HepG2 (cell line): ENCODE results near the gene TET2. TPM values are rescaled to one million over a fixed set of nuclear protein-coding genes. Genes with fewer than 3 reads are reported as not detected.

Experiments used
- ATAC-seq: fragments of 200-7000 bp; cut with Tn5 transposase; 3 replicates; pipeline ENCODE4 v1.9.1; 2020; ENCODE audit warnings: mild to moderate bottlenecking, moderate library complexity
- BruUV-seq: library from RNA; stranded (reverse); fragments of 400-500 nt; replicated peaks from 2 replicates; lab custom pipeline; 2021; lab: Mats Ljungman, UMichigan
- CTCF ChIA-PET: fragments of 300-600 bp; formaldehyde crosslinking; extraction: SDS; loops from one replicate; lab custom pipeline; 2021; ENCODE audit warnings: low total read pairs, inconsistent platforms, low intra/inter-chr PET ratio; lab: Yijun Ruan, JAX
- POLR2A ChIA-PET: fragments of 350-600 bp; sonication (Branson Sonifier 250); formaldehyde crosslinking; loops from one replicate; lab custom pipeline; 2020; ENCODE audit warnings: antibody characterized with exemption, inconsistent platforms; lab: Yijun Ruan, JAX
- DNase-seq: peaks from one replicate; pipeline ENCODE4 v3.0.0-alpha.2; 2015; ENCODE audit warnings: low spot score
- FAIRE-seq: peaks from 3 replicates; lab custom pipeline; 2011; peaks lifted over from hg19 to GRCh38; lab: Jason Lieb, UNC
- H2AFZ ChIP-seq: one replicate; pipeline ENCODE4 v1.6.1; 2011; ENCODE audit warnings: low read length, inconsistent platforms
- H3K27ac ChIP-seq: fragments of 300-600 bp; 3 replicates; pipeline ENCODE4 v1.8.0; 2011; ENCODE audit warnings: mixed run types, mild to moderate bottlenecking, mixed read lengths, low read length, inconsistent platforms; ENCODE audit not compliant: insufficient read depth; ENCODE audit errors: extremely low read length
- H3K27me3 ChIP-seq, 2 experiments: fragments of 200-600 bp in 1 of 2; 2 replicates in 1 of 2; 3 replicates in 1 of 2; pipeline versions ENCODE4 v1.6.0 to v1.8.0; 2011; ENCODE audit warnings: low read length in 2 of 2, mild to moderate bottlenecking in 2 of 2, moderate library complexity in 2 of 2, inconsistent platforms in 1 of 2; ENCODE audit not compliant: insufficient read depth in 2 of 2, control insufficient read depth in 1 of 2
- H3K36me3 ChIP-seq, 2 experiments: fragments of 200-600 bp in 1 of 2; replicated peaks in 1 of 2; 2 replicates in 1 of 2; 3 replicates in 1 of 2; pipeline versions ENCODE4 v1.5.1 to v1.8.0; 2011; ENCODE audit warnings: low read length in 2 of 2, inconsistent platforms in 1 of 2; ENCODE audit not compliant: insufficient read depth in 2 of 2, control insufficient read depth in 1 of 2
- H3K4me1 ChIP-seq: 2 replicates; pipeline ENCODE4 v1.5.1; 2012; ENCODE audit warnings: low read length, inconsistent platforms; ENCODE audit not compliant: insufficient read depth
- H3K4me2 ChIP-seq: 2 replicates; pipeline ENCODE4 v1.6.0; 2011; ENCODE audit warnings: low read depth, low read length, inconsistent platforms
- H3K4me3 ChIP-seq, 3 experiments: fragments of 200-600 bp in 1 of 3; sonication (generic), shearing (Covaris generic) in 1 of 3; replicated peaks in 1 of 3; 2 replicates each; pipeline ENCODE4 v1.5.1; 2011 to 2016; ENCODE audit warnings: low read length in 3 of 3, inconsistent platforms in 2 of 3, low read depth in 2 of 3, mild to moderate bottlenecking in 2 of 3, control low read depth in 1 of 3, mixed read lengths in 1 of 3; ENCODE audit not compliant: insufficient read depth in 1 of 3
- H3K79me2 ChIP-seq: one replicate; pipeline ENCODE4 v1.6.1; 2011; ENCODE audit warnings: low read length, inconsistent platforms; ENCODE audit not compliant: insufficient read depth
- H3K9ac ChIP-seq: 2 replicates; pipeline ENCODE4 v1.6.0; 2011; ENCODE audit warnings: mild to moderate bottlenecking, low read depth, low read length, inconsistent platforms; ENCODE audit not compliant: insufficient read depth
- H3K9me3 ChIP-seq: 2 replicates; pipeline ENCODE4 v1.5.1; 2012; ENCODE audit warnings: mild to moderate bottlenecking, low read length
- H4K20me1 ChIP-seq: 2 replicates; pipeline ENCODE4 v1.6.0; 2011; ENCODE audit warnings: inconsistent platforms, mild to moderate bottlenecking, low read length, moderate library complexity; ENCODE audit not compliant: insufficient read depth
- ARID5B ChIP-seq: IDR thresholded peaks from 2 replicates; pipeline ENCODE4 v1.4.0; 2020; ENCODE audit warnings: mild to moderate bottlenecking, missing genetic modification reagents
- EHMT2 ChIP-seq: fragments of 200-600 bp; sonication (generic); IDR thresholded peaks from 2 replicates; pipeline ENCODE4 v1.7.0; 2017; ENCODE audit warnings: antibody characterized with exemption, low read depth, low read length, borderline replicate concordance
- PHF20 ChIP-seq: sonication (generic); formaldehyde crosslinking; IDR thresholded peaks from 2 replicates; pipeline ENCODE4 v1.5.0; 2020; ENCODE audit warnings: mild to moderate bottlenecking, missing genetic modification reagents
- YEATS2 ChIP-seq: sonication (generic); formaldehyde crosslinking; IDR thresholded peaks from 2 replicates; pipeline ENCODE4 v1.4.0; 2020; ENCODE audit warnings: missing genetic modification reagents, borderline replicate concordance
- ZNF337 ChIP-seq: sonication (generic); formaldehyde crosslinking; IDR thresholded peaks from 2 replicates; pipeline ENCODE4 v1.5.1; 2020; ENCODE audit warnings: missing genetic modification reagents, low read depth, mild to moderate bottlenecking, borderline replicate concordance
- WGBS: methylation state at CpG from one replicate; pipeline ENCODE4 v1.1.6; 2017; ENCODE audit warnings: low lambda C conversion rate; 5-methylcytosine and 5-hydroxymethylcytosine counted together
- in situ Hi-C: cut with HindIII; loops from 2 replicates; pipeline ENCODE4 v1.10.0; 2017; ENCODE audit warnings: low pct_unique_long_range_greater_than_20kb; ENCODE audit not compliant: extremely low pct_ligation_motif_present
- intact Hi-C: fragments of 100-400 bp; cut with micrococcal nuclease; formaldehyde crosslinking; loops from one replicate; pipeline ENCODE4 v1.10.0; 2022; ENCODE audit not compliant: unreplicated experiment
- polyA plus RNA-seq, 8 experiments: library from polyadenylated mRNA; depleted of rRNA in 3 of 8; stranded (reverse) in 7 of 8; unstranded in 1 of 8; fragments of >200 nt; fragmentation: Illumina TruSeq in 4 of 8; extraction: Trizol in 4 of 8; gene quantifications; 2 replicates each; pipeline versions ENCODE4 v1.2.1 to v1.2.3, GENCODE V29; 2011 to 2016; ENCODE audit warnings: low read depth in 4 of 8, missing spikeins in 1 of 8, mixed read lengths in 1 of 8; ENCODE audit not compliant: insufficient read depth in 1 of 8
- total RNA-seq, 5 experiments: library from RNA; depleted of rRNA; stranded (reverse); fragments of >200 nt; fragmentation: Illumina TruSeq; extraction: Trizol; gene quantifications; 2 replicates each; pipeline ENCODE4 v1.2.3, GENCODE V29; 2016; ENCODE audit warnings: low read depth in 1 of 5

Gene TET2
- total and polyA plus RNA-seq, 2 of the 13 experiments (the other 11 are each of a cell fraction or from before 2014, with no cell fraction given): 4.7 to 4.8 TPM

GRCh38 chr4:105198541-105198940, 51.9 kb downstream of the TET2 start:
- DNase-seq: no peak
- in situ Hi-C loops (no loop called here), intact Hi-C loops (no loop called here)
- H3K4me1 ChIP-seq: peaks cover 15% of the 10 kb centered on the region; the same call in 1 of the 2 replicates
- WGBS: 100% methylated on average over 2 of the region's 2 CpGs
- no peak overlapping the region for H3K4me3 ChIP-seq
- H2AFZ ChIP-seq: no peak overlapping the region
- H3K36me3 ChIP-seq: no peaks in the 10 kb centered on the region
- no peak overlapping the region for H3K9ac ChIP-seq
- H3K4me2 ChIP-seq: no peak overlapping the region
- no peaks in the 10 kb centered on the region for H4K20me1 ChIP-seq
- no peak for FAIRE-seq
- no peaks in the 10 kb centered on the region for H3K9me3 ChIP-seq
- no peaks in the 10 kb centered on the region for H3K27me3 ChIP-seq
- ChIA-PET CTCF (no interaction called here), POLR2A (no interaction called here)
- TF ChIP-seq YEATS2 (CRISPR knock-in tag) (no peak), ZNF337 (CRISPR knock-in tag) (no peak), EHMT2 (no peak), PHF20 (CRISPR knock-in tag) (no peak), ARID5B (CRISPR knock-in tag) (no peak)
- no peak for ATAC-seq
- BruUV-seq: no TSS peak
- H3K27ac ChIP-seq: no peak overlapping the region
- no peaks in the 10 kb centered on the region for H3K79me2 ChIP-seq
